Measurements from ENCODE around the gene TBX4.

Gene TBX4

GRCh38 chr17:61410141-61411010, 41.8 kb upstream of the TBX4 start:
- Mint-ChIP-seq H3K27ac (no peak overlapping the region), H3K27me3 (peaks cover 47% of the 10 kb centered on the region), H3K4me1 (ENCODE audit: low read depth) (peaks cover 17% of the 10 kb centered on the region), H3K9me3 (no peaks in the 10 kb centered on the region), H3K36me3 (ENCODE audit: low read depth) (no peaks in the 10 kb centered on the region), H3K4me3 (peak overlapping the region; percentile 60)

GRCh38 chr17:61411011-61411260, 41.3 kb upstream of the TBX4 start:
- Mint-ChIP-seq H3K27ac (no peak overlapping the region), H3K27me3 (peaks cover 46% of the 10 kb centered on the region), H3K4me1 (ENCODE audit: low read depth) (peaks cover 17% of the 10 kb centered on the region), H3K4me3 (no peak overlapping the region), H3K36me3 (ENCODE audit: low read depth) (no peaks in the 10 kb centered on the region), H3K9me3 (no peaks in the 10 kb centered on the region)

- Mint-ChIP-seq H3K27me3 (peaks cover 43% of the 10 kb centered on the region), H3K4me3 (peak overlapping the region; percentile 49), H3K27ac (no peak overlapping the region), H3K36me3 (ENCODE audit: low read depth) (no peaks in the 10 kb centered on the region), H3K4me1 (ENCODE audit: low read depth) (peaks cover 17% of the 10 kb centered on the region), H3K9me3 (no peaks in the 10 kb centered on the region)
These were observed 40.7 kb upstream of the TBX4 start for GRCh38 chr17:61411261-61412142.

GRCh38 chr17:61412143-61412859, 39.9 kb upstream of the TBX4 start:
- Mint-ChIP-seq H3K4me1 (ENCODE audit: low read depth) (peaks cover 17% of the 10 kb centered on the region), H3K27ac (no peak overlapping the region), H3K9me3 (no peaks in the 10 kb centered on the region), H3K27me3 (peaks cover 39% of the 10 kb centered on the region), H3K36me3 (ENCODE audit: low read depth) (no peaks in the 10 kb centered on the region), H3K4me3 (peak overlapping the region; percentile 54)

GRCh38 chr17:61412860-61413660, 39.2 kb upstream of the TBX4 start:
- peaks cover 34% of the 10 kb centered on the region for H3K27me3 Mint-ChIP-seq
- peaks cover 17% of the 10 kb centered on the region for H3K4me1 Mint-ChIP-seq (ENCODE audit: low read depth)
- no peak overlapping the region for H3K27ac Mint-ChIP-seq
- no peaks in the 10 kb centered on the region for H3K36me3 Mint-ChIP-seq (ENCODE audit: low read depth)
- H3K9me3 Mint-ChIP-seq, result no peaks in the 10 kb centered on the region
- H3K4me3 Mint-ChIP-seq, result peak overlapping the region; percentile 52

GRCh38 chr17:61413661-61414126, 38.5 kb upstream of the TBX4 start:
- no peaks in the 10 kb centered on the region for H3K36me3 Mint-ChIP-seq (ENCODE audit: low read depth)
- peaks cover 29% of the 10 kb centered on the region for H3K27me3 Mint-ChIP-seq
- H3K4me1 Mint-ChIP-seq (ENCODE audit: low read depth), result peaks cover 13% of the 10 kb centered on the region
- H3K9me3 Mint-ChIP-seq, result no peaks in the 10 kb centered on the region
- H3K4me3 Mint-ChIP-seq, result no peak overlapping the region
- H3K27ac Mint-ChIP-seq, result no peak overlapping the region

- Mint-ChIP-seq H3K4me3 (no peak overlapping the region), H3K4me1 (ENCODE audit: low read depth) (peaks cover 11% of the 10 kb centered on the region), H3K27me3 (peaks cover 31% of the 10 kb centered on the region), H3K36me3 (ENCODE audit: low read depth) (no peaks in the 10 kb centered on the region), H3K9me3 (no peaks in the 10 kb centered on the region), H3K27ac (no peak overlapping the region)
These were observed 37.9 kb upstream of the TBX4 start for GRCh38 chr17:61414141-61414935.

- H3K27me3 Mint-ChIP-seq, result peaks cover 35% of the 10 kb centered on the region
- H3K9me3 Mint-ChIP-seq, result no peaks in the 10 kb centered on the region
- H3K27ac Mint-ChIP-seq, result no peak overlapping the region
- H3K4me3 Mint-ChIP-seq, result no peak overlapping the region
- H3K36me3 Mint-ChIP-seq (ENCODE audit: low read depth), result no peaks in the 10 kb centered on the region
- peaks cover 8% of the 10 kb centered on the region for H3K4me1 Mint-ChIP-seq (ENCODE audit: low read depth)
These were observed 37.3 kb upstream of the TBX4 start for GRCh38 chr17:61414936-61415251.

GRCh38 chr17:61415374-61416210, 36.6 kb upstream of the TBX4 start:
- Mint-ChIP-seq H3K4me1 (ENCODE audit: low read depth) (peaks cover 1% of the 10 kb centered on the region), H3K36me3 (ENCODE audit: low read depth) (no peaks in the 10 kb centered on the region), H3K9me3 (no peaks in the 10 kb centered on the region), H3K27ac (no peak overlapping the region), H3K4me3 (no peak overlapping the region), H3K27me3 (peaks cover 34% of the 10 kb centered on the region)

GRCh38 chr17:61416211-61416539, 36.0 kb upstream of the TBX4 start:
- no peaks in the 10 kb centered on the region for H3K4me1 Mint-ChIP-seq (ENCODE audit: low read depth)
- peaks cover 38% of the 10 kb centered on the region for H3K27me3 Mint-ChIP-seq
- no peak overlapping the region for H3K4me3 Mint-ChIP-seq
- H3K9me3 Mint-ChIP-seq, result no peaks in the 10 kb centered on the region
- H3K27ac Mint-ChIP-seq, result no peak overlapping the region
- H3K36me3 Mint-ChIP-seq (ENCODE audit: low read depth), result no peaks in the 10 kb centered on the region

GRCh38 chr17:61416540-61417363, 35.5 kb upstream of the TBX4 start:
- Mint-ChIP-seq H3K27ac (no peak overlapping the region), H3K36me3 (ENCODE audit: low read depth) (no peaks in the 10 kb centered on the region), H3K9me3 (no peaks in the 10 kb centered on the region), H3K27me3 (peaks cover 43% of the 10 kb centered on the region), H3K4me1 (ENCODE audit: low read depth) (no peaks in the 10 kb centered on the region), H3K4me3 (no peak overlapping the region)

- Mint-ChIP-seq H3K4me1 (ENCODE audit: low read depth) (no peaks in the 10 kb centered on the region), H3K9me3 (no peaks in the 10 kb centered on the region), H3K36me3 (ENCODE audit: low read depth) (no peaks in the 10 kb centered on the region), H3K27me3 (peaks cover 58% of the 10 kb centered on the region), H3K4me3 (no peak overlapping the region), H3K27ac (no peak overlapping the region)
These were observed 33.8 kb upstream of the TBX4 start for GRCh38 chr17:61418449-61418848.

Measured in stimulated activated naive CD8-positive, alpha-beta T cell treated with anti-CD3 and anti-CD28 coated beads, Interleukin-15, Interleukin-2, amounts not matched to agents 100 ng/mL and 50 ng/mL, for 24 hours (primary cell).